NCI-H345 treated with DMSO at 0.1 percent for 48 hours (cell line): ENCODE results near the gene HADHB.
A peak's percentile ranks its signal among the peaks of the same experiment; 100 is the strongest.
"Not testable (repeated sequence)": the region's sequence is repeated elsewhere in the genome, so short reads cannot be mapped to it uniquely, and the experiment has no call there.

Source experiments
- DNase-seq: peaks from one replicate; lab custom pipeline; 2025; ENCODE audit not compliant: unreplicated experiment; lab: John Stamatoyannopoulos, UW

Gene HADHB

GRCh38 chr2:26243470-26244308, 1.1 kb upstream of the HADHB start:
- peak; percentile 53 for DNase-seq

GRCh38 chr2:26245231-26245732, 543 bp downstream of the HADHB start:
- DNase-seq: peak; percentile 26

GRCh38 chr2:26245810-26246209, 1.1 kb downstream of the HADHB start:
- no peak for DNase-seq

- DNase-seq: no peak
These were observed 2.1 kb downstream of the HADHB start for GRCh38 chr2:26246818-26247217.

- DNase-seq: no peak
These were observed 4.9 kb downstream of the HADHB start for GRCh38 chr2:26249625-26250024.

GRCh38 chr2:26251893-26252292, 7.2 kb downstream of the HADHB start:
- peak; percentile 88 for DNase-seq

- no peak for DNase-seq
These were observed 11.1 kb downstream of the HADHB start for GRCh38 chr2:26255759-26256384.

GRCh38 chr2:26258836-26259235, 14.1 kb downstream of the HADHB start:
- not testable (repeated sequence) for DNase-seq

GRCh38 chr2:26268213-26268612, 23.5 kb downstream of the HADHB start:
- DNase-seq: no peak

- DNase-seq: not testable (repeated sequence)
These were observed 24.1 kb downstream of the HADHB start for GRCh38 chr2:26268670-26269385.

- no peak for DNase-seq
These were observed 24.9 kb downstream of the HADHB start for GRCh38 chr2:26269571-26270158.

- no peak for DNase-seq
These were observed 25.6 kb downstream of the HADHB start for GRCh38 chr2:26270373-26270772.

GRCh38 chr2:26273501-26273900, 28.8 kb downstream of the HADHB start:
- DNase-seq: no peak

GRCh38 chr2:26274058-26274613, 29.4 kb downstream of the HADHB start:
- peak; percentile 81 for DNase-seq

GRCh38 chr2:26276484-26277227, 31.9 kb downstream of the HADHB start:
- DNase-seq: no peak

- no peak for DNase-seq
These were observed 35.1 kb downstream of the HADHB start for GRCh38 chr2:26279886-26280285.

- DNase-seq: no peak
These were observed 36.5 kb downstream of the HADHB start for GRCh38 chr2:26281226-26281625.

GRCh38 chr2:26283606-26284005, 38.9 kb downstream of the HADHB start:
- DNase-seq: no peak

- no peak for DNase-seq
These were observed 39.4 kb downstream of the HADHB start for GRCh38 chr2:26284132-26284531.

GRCh38 chr2:26285931-26286330, 41.2 kb downstream of the HADHB start:
- DNase-seq: no peak
